ENCODE data around the gene UBE2E2. TPM values are rescaled to one million over a fixed set of nuclear protein-coding genes. Genes with fewer than 3 reads are reported as not detected.
"Not testable (repeated sequence)": the region's sequence is repeated elsewhere in the genome, so short reads cannot be mapped to it uniquely, and the experiment has no call there.

UBE2E2 gene
- total RNA-seq, 2 experiments from 2014 or later = 16.5 to 23.2 TPM

DNA sequence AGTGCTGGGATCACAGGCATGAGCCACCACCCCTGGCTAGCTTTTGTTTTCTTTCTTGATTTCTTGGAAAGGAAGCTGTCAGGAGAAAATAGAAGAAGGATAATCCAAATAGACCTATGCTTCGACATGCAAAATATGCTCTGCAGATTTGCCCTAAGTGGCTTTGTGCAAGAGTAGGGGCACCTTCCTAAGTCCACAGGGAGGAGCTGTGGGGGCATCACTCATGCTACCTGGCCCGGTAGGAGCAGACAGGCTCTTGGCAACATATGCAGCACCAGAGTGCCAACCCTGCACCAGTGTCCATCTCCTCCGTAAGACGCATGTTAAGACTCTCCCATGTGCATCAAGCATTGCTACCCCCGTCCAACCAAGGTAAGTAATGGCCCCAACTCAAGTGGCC, 411.9 kb downstream of the UBE2E2 start:
- Mint-ChIP-seq H3K4me3 (no peak overlapping the region), H3K36me3 (ENCODE audit: low read depth) (no peaks in the 10 kb centered on the region), H3K9me3 (peaks cover 9% of the 10 kb centered on the region), H3K4me1 (ENCODE audit: low read depth) (peaks cover 8% of the 10 kb centered on the region), H3K27me3 (no peaks in the 10 kb centered on the region), H3K27ac (no peak overlapping the region)
- no peak for DNase-seq
- ATAC-seq = no peak
- POLR2A ChIA-PET = no interaction called here
- CTCF ChIA-PET = interaction anchor here (0.6 to 0.7 kb wide), 2 partner anchors 172 to 1649 kb away, joined by 3 read pairs; no protein-coding TSS in a partner anchor
- TF ChIP-seq, protein P1, sequence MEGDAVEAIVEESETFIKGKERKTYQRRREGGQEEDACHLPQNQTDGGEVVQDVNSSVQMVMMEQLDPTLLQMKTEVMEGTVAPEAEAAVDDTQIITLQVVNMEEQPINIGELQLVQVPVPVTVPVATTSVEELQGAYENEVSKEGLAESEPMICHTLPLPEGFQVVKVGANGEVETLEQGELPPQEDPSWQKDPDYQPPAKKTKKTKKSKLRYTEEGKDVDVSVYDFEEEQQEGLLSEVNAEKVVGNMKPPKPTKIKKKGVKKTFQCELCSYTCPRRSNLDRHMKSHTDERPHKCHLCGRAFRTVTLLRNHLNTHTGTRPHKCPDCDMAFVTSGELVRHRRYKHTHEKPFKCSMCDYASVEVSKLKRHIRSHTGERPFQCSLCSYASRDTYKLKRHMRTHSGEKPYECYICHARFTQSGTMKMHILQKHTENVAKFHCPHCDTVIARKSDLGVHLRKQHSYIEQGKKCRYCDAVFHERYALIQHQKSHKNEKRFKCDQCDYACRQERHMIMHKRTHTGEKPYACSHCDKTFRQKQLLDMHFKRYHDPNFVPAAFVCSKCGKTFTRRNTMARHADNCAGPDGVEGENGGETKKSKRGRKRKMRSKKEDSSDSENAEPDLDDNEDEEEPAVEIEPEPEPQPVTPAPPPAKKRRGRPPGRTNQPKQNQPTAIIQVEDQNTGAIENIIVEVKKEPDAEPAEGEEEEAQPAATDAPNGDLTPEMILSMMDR (IDR thresholded peaks at IDR 0.05) = no peak
- intact Hi-C loops (cut with micrococcal nuclease) = no loop called here

DNA sequence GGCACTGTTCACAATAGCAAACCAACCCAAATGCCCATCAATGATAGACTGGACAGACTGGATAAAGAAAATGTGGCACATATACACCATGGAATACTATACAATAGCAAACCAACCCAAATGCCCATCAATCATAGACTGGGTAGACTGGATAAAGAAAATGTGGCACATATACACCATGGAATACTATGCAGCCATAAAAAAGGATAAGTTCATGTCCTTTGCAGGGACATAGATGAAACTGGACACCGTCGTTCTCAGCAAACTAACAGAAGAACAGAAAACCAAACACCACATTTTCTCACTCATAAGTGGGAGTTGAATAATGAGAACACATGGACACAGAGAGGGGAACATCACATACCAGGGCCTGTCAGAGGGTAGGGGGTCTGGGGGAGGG, 415.3 kb downstream of the UBE2E2 start:
- H3K9me3 Mint-ChIP-seq = peaks cover 12% of the 10 kb centered on the region
- H3K4me1 Mint-ChIP-seq (ENCODE audit: low read depth); CTCF ChIA-PET; H3K4me3 Mint-ChIP-seq; H3K27ac Mint-ChIP-seq; intact Hi-C loops (cut with micrococcal nuclease); DNase-seq; ATAC-seq; POLR2A ChIA-PET; H3K36me3 Mint-ChIP-seq (ENCODE audit: low read depth); H3K27me3 Mint-ChIP-seq: not testable (repeated sequence)

DNA sequence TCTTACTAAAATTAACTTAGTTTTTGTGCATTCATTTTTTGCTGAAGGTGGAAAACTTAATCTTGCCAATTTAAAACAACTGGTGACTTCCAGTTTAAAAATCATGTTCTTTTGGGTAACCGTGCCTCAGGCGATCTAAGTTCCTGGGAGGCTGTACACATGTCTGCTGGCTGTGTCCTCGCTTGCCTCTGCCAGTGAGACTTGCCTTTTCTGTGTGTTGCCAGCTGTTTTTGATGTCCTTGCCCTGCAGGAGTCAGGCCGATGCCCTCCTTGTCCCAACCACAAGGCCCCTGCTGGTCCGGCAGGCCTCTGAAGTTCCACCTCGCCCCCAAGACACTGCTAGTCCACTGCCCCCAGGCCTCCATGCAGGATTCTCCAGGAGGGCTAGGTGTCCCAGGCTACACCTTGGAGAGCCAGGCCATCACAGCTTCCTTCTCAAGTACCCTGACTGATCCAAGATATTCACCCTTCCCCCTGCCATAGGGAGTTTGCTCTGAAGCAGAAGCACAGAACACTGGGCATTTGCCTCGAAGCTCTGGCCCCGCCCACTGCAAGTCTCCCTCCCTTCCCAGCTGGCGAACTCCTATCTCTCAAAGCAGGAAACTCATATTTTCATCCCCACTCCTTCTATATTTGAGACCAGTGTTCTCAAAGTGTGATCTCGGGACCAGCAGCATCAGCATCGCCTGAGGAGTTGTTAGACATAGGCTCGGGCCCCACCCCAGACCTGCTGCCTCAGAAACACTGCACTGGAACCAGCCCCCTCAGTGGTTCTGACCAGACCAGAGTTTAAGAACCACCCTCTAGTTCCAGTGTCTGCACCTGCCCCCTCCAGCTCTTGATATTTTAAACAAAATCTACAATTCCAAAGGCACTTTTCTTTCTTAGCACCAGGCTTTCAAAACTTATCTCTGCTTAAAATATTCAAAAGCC, 416.8 kb downstream of the UBE2E2 start:
- TF ChIP-seq, protein P1 (IDR thresholded peaks at IDR 0.05) = no peak
- H3K27ac Mint-ChIP-seq = no peak overlapping the region
- peaks cover 23% of the 10 kb centered on the region for H3K9me3 Mint-ChIP-seq
- no peak overlapping the region for H3K4me3 Mint-ChIP-seq
- ChIA-PET POLR2A (no interaction called here), CTCF (no interaction called here)
- intact Hi-C loops (cut with micrococcal nuclease) = no loop called here
- no peak for ATAC-seq
- no peaks in the 10 kb centered on the region for H3K27me3 Mint-ChIP-seq
- H3K4me1 Mint-ChIP-seq (ENCODE audit: low read depth) = peaks cover 15% of the 10 kb centered on the region
- no peaks in the 10 kb centered on the region for H3K36me3 Mint-ChIP-seq (ENCODE audit: low read depth)
- no peak for DNase-seq

DNA sequence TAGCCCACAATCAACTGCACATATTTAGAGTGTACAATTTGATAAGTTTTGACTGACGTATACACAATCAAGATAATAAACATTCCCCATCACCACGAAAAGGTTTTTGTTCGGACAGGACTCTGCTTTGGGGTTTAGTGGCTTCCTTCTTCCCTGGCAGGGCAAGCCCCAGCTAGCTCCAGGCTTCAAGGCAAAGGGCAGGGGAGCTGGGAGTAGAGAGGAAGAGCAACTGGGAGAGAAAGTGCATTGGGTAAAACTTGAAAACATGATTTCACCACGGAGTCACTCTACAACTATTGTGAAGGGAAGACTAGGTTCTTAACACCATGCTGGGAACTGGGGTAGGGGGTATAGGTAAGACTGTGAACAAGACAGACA, 417.5 kb downstream of the UBE2E2 start:
- ATAC-seq (no peak), DNase-seq (no peak)
- Mint-ChIP-seq H3K27me3 (no peaks in the 10 kb centered on the region), H3K9me3 (peaks cover 23% of the 10 kb centered on the region), H3K4me3 (no peak overlapping the region), H3K4me1 (ENCODE audit: low read depth) (peaks cover 15% of the 10 kb centered on the region), H3K36me3 (ENCODE audit: low read depth) (no peaks in the 10 kb centered on the region), H3K27ac (no peak overlapping the region)
- intact Hi-C loops (cut with micrococcal nuclease) = no loop called here
- ChIA-PET POLR2A (no interaction called here), CTCF (no interaction called here)
- TF ChIP-seq, protein P1 (IDR thresholded peaks at IDR 0.05) = no peak

DNA sequence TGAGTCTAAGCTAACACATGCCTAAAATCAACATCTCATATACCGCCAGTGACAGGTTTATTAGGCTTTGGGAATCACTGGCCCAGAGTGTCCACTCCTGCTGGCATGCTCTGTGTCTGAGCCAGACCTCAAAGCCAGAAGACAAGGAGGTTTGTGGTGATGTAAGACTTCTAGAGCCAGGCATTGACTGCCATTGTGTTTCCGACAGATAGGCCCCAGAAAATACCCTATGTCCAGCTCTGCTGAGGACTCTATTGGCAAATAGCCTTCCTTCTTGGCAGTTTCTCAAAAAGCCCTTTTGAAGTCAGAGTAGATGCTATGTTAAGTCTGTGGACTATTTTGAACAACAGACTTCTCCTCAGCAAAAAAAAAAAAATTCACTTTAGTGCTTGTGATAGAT, 420.7 kb downstream of the UBE2E2 start:
- CTCF ChIA-PET = no interaction called here
- peaks cover 6% of the 10 kb centered on the region for H3K4me1 Mint-ChIP-seq (ENCODE audit: low read depth)
- H3K9me3 Mint-ChIP-seq = peaks cover 14% of the 10 kb centered on the region
- POLR2A ChIA-PET = interaction anchor here (0.6 kb wide), 1 partner anchor 31 kb away, joined by 3 read pairs; no protein-coding TSS in a partner anchor
- H3K27ac Mint-ChIP-seq = no peak overlapping the region
- no peak overlapping the region for H3K4me3 Mint-ChIP-seq
- no peak for DNase-seq
- ATAC-seq = no peak
- TF ChIP-seq, protein P1 (IDR thresholded peaks at IDR 0.05) = no peak
- H3K27me3 Mint-ChIP-seq = peaks cover 2% of the 10 kb centered on the region
- intact Hi-C loops (cut with micrococcal nuclease) = no loop called here
- H3K36me3 Mint-ChIP-seq (ENCODE audit: low read depth) = no peaks in the 10 kb centered on the region
